ENCODE results near the gene SCARB1. TPM values are rescaled to one million over a fixed set of nuclear protein-coding genes. Genes with fewer than 3 reads are reported as not detected.

The SCARB1 gene
- total and polyA plus RNA-seq, 2 experiments from 2014 or later, result 2.2 to 5.2 TPM

DNA sequence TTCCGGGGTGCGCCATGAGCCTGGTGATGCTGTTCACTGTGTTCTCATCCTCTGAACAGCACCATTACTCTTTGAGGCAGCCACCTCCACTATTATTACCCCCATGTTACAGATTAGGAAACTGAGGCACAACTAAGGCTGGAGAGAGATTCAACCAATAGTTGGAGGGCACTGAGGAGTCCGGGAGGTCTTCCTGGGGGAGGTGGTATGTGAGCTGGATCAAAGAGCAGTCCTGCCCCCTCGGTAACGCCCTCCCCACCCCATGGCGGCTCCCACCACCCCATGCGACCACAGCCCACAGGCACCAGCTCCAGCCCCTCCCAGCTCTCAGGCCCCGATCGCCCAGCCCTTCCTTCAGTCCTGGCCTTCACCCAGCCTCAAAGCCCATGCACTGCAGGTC, 43.5 kb downstream of the SCARB1 start:
- Histone ChIP-seq H3K36me3 (ENCODE audit: low read depth) (no peaks in the 10 kb centered on the region), H2AFZ (no peak overlapping the region), H3K9ac (no peak overlapping the region), H3K9me2 (ENCODE audit: insufficient read depth) (no peaks in the 10 kb centered on the region), H3K4me2 (ENCODE audit: unreplicated experiment) (no peak overlapping the region), H3K4me1 (ENCODE audit: insufficient read depth) (no peaks in the 10 kb centered on the region), H3K27ac (no peak overlapping the region), H3K27me3 (replicated peaks; ENCODE audit: insufficient read depth) (no peaks in the 10 kb centered on the region), H3K9me3 (ENCODE audit: low read depth) (no peaks in the 10 kb centered on the region), H4K20me1 (ENCODE audit: insufficient read depth) (no peaks in the 10 kb centered on the region), H3F3A (ENCODE audit: insufficient read depth) (no peaks in the 10 kb centered on the region), H3K4me3 (no peak overlapping the region), H3K79me2 (ENCODE audit: insufficient read depth) (no peaks in the 10 kb centered on the region)
- in situ Hi-C loops (cut with MboI), result no loop called here
- no peak for DNase-seq
- WGBS, 2 experiments (ENCODE audit: low coverage in 1 of 2, low lambda C conversion rate in 2 of 2, missing lambda C conversion rate in 2 of 2), result 92 to 97% methylated on average over 5 to 9 of the region's 9 CpGs
- TF ChIP-seq EZH2phosphoT487 (IDR thresholded peaks at IDR 0.05; ENCODE audit: insufficient read depth, low read depth) (no peak), EZH2 (IDR thresholded peaks at IDR 0.05; ENCODE audit: insufficient read depth, poor library complexity, severe bottlenecking) (no peak)

DNA sequence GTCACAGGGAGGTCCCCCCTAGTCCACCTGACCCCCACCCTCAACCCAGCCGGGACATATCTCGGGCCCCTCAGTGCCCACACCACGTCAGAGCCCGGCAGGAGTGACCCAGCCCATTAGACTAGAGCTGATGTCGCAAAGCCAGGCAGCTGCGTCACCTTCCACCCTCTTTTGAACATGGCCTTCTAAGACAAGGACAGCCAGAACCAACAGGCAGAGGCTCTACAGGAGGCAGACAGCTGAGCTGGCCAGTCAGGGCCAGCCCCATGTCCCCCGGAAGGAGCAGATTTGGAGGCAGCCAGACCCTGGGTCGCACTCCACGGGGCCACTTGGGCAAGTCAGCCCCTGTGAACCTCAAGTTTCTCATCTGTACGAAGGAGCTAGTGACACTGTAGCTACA, 44.1 kb downstream of the SCARB1 start:
- no peaks in the 10 kb centered on the region for H3K27me3 ChIP-seq (replicated peaks; ENCODE audit: insufficient read depth)
- H3K27ac ChIP-seq, result no peak overlapping the region
- H3K36me3 ChIP-seq (ENCODE audit: low read depth), result no peaks in the 10 kb centered on the region
- H2AFZ ChIP-seq, result no peak overlapping the region
- H3K9ac ChIP-seq, result no peak overlapping the region
- no peaks in the 10 kb centered on the region for H3K79me2 ChIP-seq (ENCODE audit: insufficient read depth)
- H3K4me2 ChIP-seq (ENCODE audit: unreplicated experiment), result no peak overlapping the region
- DNase-seq, result no peak
- in situ Hi-C loops (cut with MboI), result no loop called here
- no peaks in the 10 kb centered on the region for H3K9me3 ChIP-seq (ENCODE audit: low read depth)
- TF ChIP-seq EZH2phosphoT487 (IDR thresholded peaks at IDR 0.05; ENCODE audit: insufficient read depth, low read depth), result no peak
- TF ChIP-seq EZH2 (IDR thresholded peaks at IDR 0.05; ENCODE audit: insufficient read depth, poor library complexity, severe bottlenecking), result no peak
- H3K4me3 ChIP-seq, result no peak overlapping the region
- no peaks in the 10 kb centered on the region for H3F3A ChIP-seq (ENCODE audit: insufficient read depth)
- H3K9me2 ChIP-seq (ENCODE audit: insufficient read depth), result no peaks in the 10 kb centered on the region
- 93 to 94% methylated on average over 10 of the region's 10 CpGs for WGBS, 2 experiments (ENCODE audit: low coverage in 1 of 2, low lambda C conversion rate in 2 of 2, missing lambda C conversion rate in 2 of 2)
- H4K20me1 ChIP-seq (ENCODE audit: insufficient read depth), result no peaks in the 10 kb centered on the region
- H3K4me1 ChIP-seq (ENCODE audit: insufficient read depth), result no peaks in the 10 kb centered on the region

DNA sequence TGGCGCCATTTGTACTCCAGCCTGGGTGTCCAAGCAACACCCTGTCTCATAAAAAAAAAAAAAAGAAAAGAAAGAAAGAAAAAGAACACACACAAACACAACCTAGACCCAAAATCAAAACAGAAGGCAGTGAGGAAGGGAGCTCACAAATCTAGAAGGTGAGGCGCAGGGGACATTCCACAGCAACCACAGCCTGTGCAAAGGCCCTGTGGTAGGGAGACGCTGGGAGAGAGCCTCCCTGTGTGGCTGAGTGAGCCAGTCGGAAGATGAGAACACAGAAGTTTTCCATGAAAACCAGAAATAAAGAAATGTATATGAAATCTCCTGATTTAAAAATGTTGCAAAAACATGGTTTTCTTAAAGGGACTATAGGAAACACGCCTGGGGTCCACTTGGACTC, 44.6 kb downstream of the SCARB1 start:
- no peaks in the 10 kb centered on the region for H3K27me3 ChIP-seq (replicated peaks; ENCODE audit: insufficient read depth)
- H3K9ac ChIP-seq, result no peak overlapping the region
- no peaks in the 10 kb centered on the region for H3K36me3 ChIP-seq (ENCODE audit: low read depth)
- no peak overlapping the region for H3K27ac ChIP-seq
- in situ Hi-C loops (cut with MboI), result no loop called here
- H3K4me3 ChIP-seq, result no peak overlapping the region
- no peaks in the 10 kb centered on the region for H3F3A ChIP-seq (ENCODE audit: insufficient read depth)
- TF ChIP-seq EZH2 (IDR thresholded peaks at IDR 0.05; ENCODE audit: insufficient read depth, poor library complexity, severe bottlenecking), result no peak
- TF ChIP-seq EZH2phosphoT487 (IDR thresholded peaks at IDR 0.05; ENCODE audit: insufficient read depth, low read depth), result no peak
- H2AFZ ChIP-seq, result no peak overlapping the region
- 92 to 94% methylated on average over 5 of the region's 5 CpGs for WGBS, 2 experiments (ENCODE audit: low coverage in 1 of 2, low lambda C conversion rate in 2 of 2, missing lambda C conversion rate in 2 of 2)
- H4K20me1 ChIP-seq (ENCODE audit: insufficient read depth), result no peaks in the 10 kb centered on the region
- no peaks in the 10 kb centered on the region for H3K4me1 ChIP-seq (ENCODE audit: insufficient read depth)
- no peak overlapping the region for H3K4me2 ChIP-seq (ENCODE audit: unreplicated experiment)
- no peaks in the 10 kb centered on the region for H3K9me2 ChIP-seq (ENCODE audit: insufficient read depth)
- no peaks in the 10 kb centered on the region for H3K9me3 ChIP-seq (ENCODE audit: low read depth)
- H3K79me2 ChIP-seq (ENCODE audit: insufficient read depth), result no peaks in the 10 kb centered on the region
- DNase-seq, result no peak

DNA sequence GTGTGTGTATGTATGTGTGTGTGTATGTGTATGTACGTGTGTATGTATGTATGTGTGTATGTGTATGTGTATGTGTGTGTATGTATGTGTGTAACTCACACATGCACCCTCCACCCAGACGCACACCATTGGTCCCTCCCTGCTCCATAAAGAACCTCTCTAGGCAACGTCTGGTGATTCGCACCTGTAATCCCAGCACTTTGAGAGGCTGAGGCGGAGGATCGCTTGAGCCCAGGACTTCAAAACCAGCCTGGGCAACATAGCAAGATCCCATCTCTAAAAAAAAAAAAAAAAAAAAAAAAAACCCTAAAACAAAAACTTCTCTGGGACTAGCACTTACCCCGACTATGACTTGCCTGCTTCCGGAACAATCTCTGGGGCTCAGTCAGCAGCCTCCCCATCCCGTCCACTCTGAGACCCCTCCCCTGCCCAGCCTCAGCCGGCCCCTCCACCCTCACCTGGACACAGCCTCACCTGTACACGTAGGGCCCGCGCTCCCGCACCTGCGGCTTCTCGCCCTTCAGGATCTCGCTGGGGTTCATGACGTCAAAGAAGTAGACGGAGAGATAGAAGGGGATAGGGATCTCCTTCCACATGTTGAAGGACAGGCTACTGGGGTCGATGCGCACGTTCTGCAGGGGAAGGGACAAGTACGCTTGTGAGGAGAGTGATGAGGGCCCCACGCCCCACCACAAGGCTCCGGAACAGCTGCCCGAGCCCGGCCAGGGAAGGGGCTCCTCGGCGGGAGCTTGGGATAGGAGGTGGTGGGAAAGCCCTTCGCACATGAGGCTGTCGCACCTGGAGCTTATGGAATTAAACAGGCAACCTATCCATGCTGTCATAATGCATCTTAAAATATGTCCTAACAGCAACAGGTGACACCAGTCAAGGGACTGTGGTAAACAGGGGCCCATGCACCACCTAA, 46.3 kb downstream of the SCARB1 start:
- H3K9me2 ChIP-seq (ENCODE audit: insufficient read depth), result no peaks in the 10 kb centered on the region
- H3K9me3 ChIP-seq (ENCODE audit: low read depth), result no peaks in the 10 kb centered on the region
- H3K9ac ChIP-seq, result no peak overlapping the region
- no peaks in the 10 kb centered on the region for H3K27me3 ChIP-seq (replicated peaks; ENCODE audit: insufficient read depth)
- in situ Hi-C loops (cut with MboI), result no loop called here
- no peaks in the 10 kb centered on the region for H3K36me3 ChIP-seq (ENCODE audit: low read depth)
- no peaks in the 10 kb centered on the region for H4K20me1 ChIP-seq (ENCODE audit: insufficient read depth)
- no peak overlapping the region for H2AFZ ChIP-seq
- H3K4me1 ChIP-seq (ENCODE audit: insufficient read depth), result no peaks in the 10 kb centered on the region
- H3K27ac ChIP-seq, result no peak overlapping the region
- 94 to 95% methylated on average over 26 to 31 of the region's 31 CpGs for WGBS, 2 experiments (ENCODE audit: low coverage in 1 of 2, low lambda C conversion rate in 2 of 2, missing lambda C conversion rate in 2 of 2)
- no peaks in the 10 kb centered on the region for H3K79me2 ChIP-seq (ENCODE audit: insufficient read depth)
- TF ChIP-seq EZH2 (IDR thresholded peaks at IDR 0.05; ENCODE audit: insufficient read depth, poor library complexity, severe bottlenecking), result no peak
- TF ChIP-seq EZH2phosphoT487 (IDR thresholded peaks at IDR 0.05; ENCODE audit: insufficient read depth, low read depth), result no peak
- no peak overlapping the region for H3K4me3 ChIP-seq
- H3F3A ChIP-seq (ENCODE audit: insufficient read depth), result no peaks in the 10 kb centered on the region
- no peak for DNase-seq
- H3K4me2 ChIP-seq (ENCODE audit: unreplicated experiment), result no peak overlapping the region
